ENCODE results near the gene GNG4.

DNA sequence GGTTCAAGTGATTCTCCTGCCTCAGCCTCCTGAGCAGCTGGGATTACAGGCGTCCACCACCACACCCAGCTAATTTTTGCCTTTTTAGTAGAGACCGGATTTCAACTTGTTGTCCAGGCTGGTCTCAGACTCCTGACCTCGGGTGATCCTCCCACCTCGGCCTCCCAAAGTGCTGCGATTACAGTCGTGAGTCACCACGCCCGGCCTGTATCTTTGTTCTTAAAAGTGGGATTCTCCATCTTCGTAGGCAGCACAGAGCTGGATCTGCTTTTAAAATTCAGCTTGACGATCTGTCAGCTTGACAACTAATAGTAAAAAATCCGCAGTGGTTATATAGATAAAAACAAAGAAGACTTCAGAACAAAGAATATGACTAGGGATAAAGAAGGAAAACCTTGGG is 2.8 kb upstream of the GNG4 start:
- TF ChIP-seq BHLHE40 (IDR thresholded peaks at IDR 0.05; ENCODE audit: borderline replicate concordance): no peak
- no peak for TF ChIP-seq FOXM1 (IDR thresholded peaks at IDR 0.05; ENCODE audit: borderline replicate concordance)
- TF ChIP-seq NFRKB (IDR thresholded peaks at IDR 0.05): no peak
- TF ChIP-seq ARNT (IDR thresholded peaks at IDR 0.05): no peak
- TF ChIP-seq FOXA1 (IDR thresholded peaks at IDR 0.05): no peak
- no peak for TF ChIP-seq HDGF (IDR thresholded peaks at IDR 0.05; ENCODE audit: borderline replicate concordance)
- TF ChIP-seq FOXK2 (IDR thresholded peaks at IDR 0.05): no peak
- no peak for TF ChIP-seq L3MBTL2 (conservative IDR thresholded peaks at IDR 0.05)
- TF ChIP-seq ZNF384 (IDR thresholded peaks at IDR 0.05): no peak
- TF ChIP-seq SP1 (IDR thresholded peaks at IDR 0.05): no peak
- no peak for TF ChIP-seq ELF4 (IDR thresholded peaks at IDR 0.05)
